C4-2B (cell line): ENCODE measurements around the gene ECHDC1.

Experiments
- ZFX ChIP-seq: fragments of 450-650 bp; IDR thresholded peaks from 2 replicates; pipeline ENCODE4 v1.6.1; 2017
- TF ChIP-seq, protein P1 (sequence below): fragments of 450-650 bp; conservative IDR thresholded peaks from 2 replicates; pipeline ENCODE4 v1.5.1; 2017; ENCODE audit warnings: mild to moderate bottlenecking

DNA sequence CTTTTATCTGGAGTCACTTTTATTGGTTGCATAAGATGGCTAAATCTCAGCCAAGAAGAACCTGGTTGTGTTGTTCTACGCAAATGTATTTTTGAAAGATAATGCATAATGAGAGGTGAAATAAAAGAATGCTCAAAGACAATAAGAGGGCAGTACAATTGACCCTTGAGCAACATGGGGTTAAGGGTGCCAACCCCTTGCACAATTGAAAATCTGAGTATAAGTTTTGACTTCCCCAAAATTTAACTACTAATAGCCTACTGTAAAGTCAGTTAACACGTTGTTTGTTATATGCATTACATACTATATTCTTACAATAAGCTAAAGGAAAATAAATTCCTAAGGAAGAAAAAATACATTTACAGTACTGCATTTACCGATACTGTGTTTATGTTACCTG is 70.8 kb downstream of the ECHDC1 start:
- TF ChIP-seq, protein P1, sequence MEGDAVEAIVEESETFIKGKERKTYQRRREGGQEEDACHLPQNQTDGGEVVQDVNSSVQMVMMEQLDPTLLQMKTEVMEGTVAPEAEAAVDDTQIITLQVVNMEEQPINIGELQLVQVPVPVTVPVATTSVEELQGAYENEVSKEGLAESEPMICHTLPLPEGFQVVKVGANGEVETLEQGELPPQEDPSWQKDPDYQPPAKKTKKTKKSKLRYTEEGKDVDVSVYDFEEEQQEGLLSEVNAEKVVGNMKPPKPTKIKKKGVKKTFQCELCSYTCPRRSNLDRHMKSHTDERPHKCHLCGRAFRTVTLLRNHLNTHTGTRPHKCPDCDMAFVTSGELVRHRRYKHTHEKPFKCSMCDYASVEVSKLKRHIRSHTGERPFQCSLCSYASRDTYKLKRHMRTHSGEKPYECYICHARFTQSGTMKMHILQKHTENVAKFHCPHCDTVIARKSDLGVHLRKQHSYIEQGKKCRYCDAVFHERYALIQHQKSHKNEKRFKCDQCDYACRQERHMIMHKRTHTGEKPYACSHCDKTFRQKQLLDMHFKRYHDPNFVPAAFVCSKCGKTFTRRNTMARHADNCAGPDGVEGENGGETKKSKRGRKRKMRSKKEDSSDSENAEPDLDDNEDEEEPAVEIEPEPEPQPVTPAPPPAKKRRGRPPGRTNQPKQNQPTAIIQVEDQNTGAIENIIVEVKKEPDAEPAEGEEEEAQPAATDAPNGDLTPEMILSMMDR = no peak
- TF ChIP-seq ZFX = no peak
